Measurements from ENCODE around the gene OSGEP. TPM values are rescaled to one million over a fixed set of nuclear protein-coding genes. Genes with fewer than 3 reads are reported as not detected.
A peak's percentile ranks its signal among the peaks of the same experiment; 100 is the strongest.

The OSGEP gene
- total RNA-seq, 4 donors from 2014 or later: 22.3 to 41.6 (median 26.6) TPM

DNA sequence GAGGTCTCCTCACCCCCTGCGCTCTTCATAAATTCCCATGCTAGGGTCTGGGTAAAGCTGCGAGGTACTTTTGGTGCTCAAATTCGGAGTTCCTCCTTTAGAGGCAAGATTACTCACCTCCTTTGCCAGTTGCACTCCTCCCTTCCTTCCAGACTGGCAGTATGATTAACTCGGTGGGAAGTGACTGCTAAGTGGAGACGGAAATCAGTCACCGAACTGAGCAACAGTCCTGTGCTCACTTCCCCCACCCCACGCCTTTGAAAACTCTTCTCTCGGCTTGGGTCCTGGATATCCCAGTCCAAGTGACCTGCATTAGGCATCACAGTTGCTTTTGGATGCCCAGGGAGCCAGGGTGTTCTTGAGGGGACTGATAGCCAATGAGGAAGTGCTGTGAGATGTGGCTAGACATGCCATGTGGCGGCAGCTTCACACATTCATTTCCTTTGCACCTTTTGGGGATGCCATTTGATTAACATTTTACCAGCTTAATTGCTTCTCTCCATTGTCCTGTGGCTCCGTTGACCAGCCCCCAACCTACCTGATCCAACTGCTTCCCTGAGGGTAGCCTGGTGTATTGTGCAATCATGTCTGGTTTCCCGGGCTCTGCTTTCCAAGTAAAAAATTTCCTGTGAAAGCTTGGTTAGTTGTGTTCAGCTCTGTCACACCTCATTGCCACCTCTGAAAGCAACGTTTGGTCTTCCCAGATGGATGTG lies 15.4 kb upstream of the OSGEP start:
- Histone ChIP-seq H3K36me3 (peaks cover 0 to 31% (median 13%) of the 10 kb centered on the region in 3 donors), H3K4me3 (peak overlapping the region; percentile 82 to 91 (median 87)), H3K27ac (peak overlapping the region; percentile 93 to 98 (median 94)), H3K27me3 (no peaks in the 10 kb centered on the region), H3K4me1 (peaks cover 0 to 35% (median 17%) of the 10 kb centered on the region in 3 donors), H3K9me3 (no peaks in the 10 kb centered on the region)
- TF ChIP-seq CTCF (IDR thresholded peaks at IDR 0.05) (no peak), POLR2A (IDR thresholded peaks at IDR 0.05) (no peak)
- intact Hi-C loops (cut with DNase I): no loop called here
- no peak for DNase-seq
- 1 to 5% methylated on average over 9 to 12 of the region's 12 CpGs for WGBS, 2 donors

- Histone ChIP-seq H3K27ac (peak within 1 kb of the TSS; percentile 93 to 98 (median 94)), H3K9me3 (no peaks in the 10 kb centered on the region), H3K4me3 (peak within 1 kb of the TSS; percentile 82 to 91 (median 87)), H3K4me1 (peaks cover 0 to 35% (median 17%) of the 10 kb centered on the region in 3 donors), H3K27me3 (no peaks in the 10 kb centered on the region), H3K36me3 (peaks cover 0 to 24% (median 10%) of the 10 kb centered on the region in 3 donors)
- 0 to 1% methylated on average over 13 to 14 of the region's 40 CpGs for WGBS, 2 donors
- TF ChIP-seq POLR2A (IDR thresholded peaks at IDR 0.05) (peak; percentile 15 to 98 (median 96)), CTCF (IDR thresholded peaks at IDR 0.05) (no peak)
- DNase-seq: peak; percentile 31
- intact Hi-C loops (cut with DNase I): no loop called here
These were observed 14.8 kb upstream of the OSGEP start, which contains the start of gene PNP for GRCh38 chr14:20469242-20469889. Gene PNP, plus strand, starts transcription at chr14:20469406. Its CDS starts 119 bp downstream, at chr14:20469525.

- peaks cover 0 to 35% (median 17%) of the 10 kb centered on the region in 3 donors for H3K4me1 ChIP-seq
- no peaks in the 10 kb centered on the region for H3K27me3 ChIP-seq
- no peak for TF ChIP-seq CTCF (IDR thresholded peaks at IDR 0.05)
- TF ChIP-seq POLR2A (IDR thresholded peaks at IDR 0.05): no peak
- H3K36me3 ChIP-seq: peaks cover 0 to 18% (median 9%) of the 10 kb centered on the region in 3 donors
- no peak for DNase-seq
- no peaks in the 10 kb centered on the region for H3K9me3 ChIP-seq
- peak overlapping the region; percentile 82 to 91 (median 87) for H3K4me3 ChIP-seq
- H3K27ac ChIP-seq: peak overlapping the region; percentile 93 to 98 (median 94)
- WGBS, 2 donors: 27 to 47% methylated on average over 8 to 16 of the region's 16 CpGs
- intact Hi-C loops (cut with DNase I): no loop called here
These were observed 14.2 kb upstream of the OSGEP start for GRCh38 chr14:20468764-20469241.

- Histone ChIP-seq H3K4me1 (peaks cover 13 to 51% (median 20%) of the 10 kb centered on the region in 3 donors), H3K27ac (peak within 1 kb of the TSS; percentile 97 to 100 (median 100)), H3K27me3 (no peaks in the 10 kb centered on the region), H3K4me3 (peak within 1 kb of the TSS; percentile 72 to 100 (median 99)), H3K9me3 (no peaks in the 10 kb centered on the region), H3K36me3 (peaks cover 19 to 36% (median 28%) of the 10 kb centered on the region in 3 donors)
- intact Hi-C loops (cut with DNase I): no loop called here
- WGBS, 2 donors: 1 to 2% methylated on average over 13 to 20 of the region's 67 CpGs
- DNase-seq: peak; percentile 98
- TF ChIP-seq POLR2A (IDR thresholded peaks at IDR 0.05): peak in 3 of 4 donors; percentile 84 to 96 (median 93)
- TF ChIP-seq CTCF (IDR thresholded peaks at IDR 0.05): peak in 1 of 6 experiments; percentile 8
These were observed 6.9 kb upstream of the OSGEP start, which contains the start of gene PIP4P1 for GRCh38 chr14:20461225-20462141. Gene PIP4P1, minus strand, starts transcription at chr14:20461434. Its CDS starts 109 bp downstream, at chr14:20461325.

Measured in esophagus squamous epithelium (tissue), 5 donors.